Vagina (tissue), 2 donors: ENCODE measurements around the gene SHC1.
"Not testable (repeated sequence)": the region's sequence is repeated elsewhere in the genome, so short reads cannot be mapped to it uniquely, and the experiment has no call there.

ENCODE experiments used
- POLR2A ChIP-seq, 2 donors: fragments of 450-650 bp; IDR thresholded peaks; one replicate each; pipeline ENCODE4 v1.6.1; 2017; ENCODE audit warnings: antibody characterized with exemption in 2 of 2, mild to moderate bottlenecking in 2 of 2, moderate library complexity in 2 of 2
- POLR2AphosphoS5 ChIP-seq, 2 donors: sonication (generic); formaldehyde crosslinking; IDR thresholded peaks; one replicate each; pipeline ENCODE4 v1.9.0; 2017; ENCODE audit warnings: antibody characterized with exemption in 2 of 2, mild to moderate bottlenecking in 2 of 2, low read depth in 1 of 2; ENCODE audit not compliant: insufficient read depth in 1 of 2
- TF ChIP-seq, protein P1 (sequence below), 3 experiments: fragments of 450-650 bp in 2 of 3; fragments of 200-600 bp in 1 of 3; sonication (generic) in 1 of 3; IDR thresholded peaks; one replicate each; pipeline ENCODE4 v1.5.1; 2017 to 2019; ENCODE audit warnings: antibody characterized with exemption in 3 of 3, mild to moderate bottlenecking in 2 of 3, moderate library complexity in 2 of 3

GRCh38 chr1:154977762-154978161 lies 7.2 kb upstream of the SHC1 start:
- TF ChIP-seq, protein P1, sequence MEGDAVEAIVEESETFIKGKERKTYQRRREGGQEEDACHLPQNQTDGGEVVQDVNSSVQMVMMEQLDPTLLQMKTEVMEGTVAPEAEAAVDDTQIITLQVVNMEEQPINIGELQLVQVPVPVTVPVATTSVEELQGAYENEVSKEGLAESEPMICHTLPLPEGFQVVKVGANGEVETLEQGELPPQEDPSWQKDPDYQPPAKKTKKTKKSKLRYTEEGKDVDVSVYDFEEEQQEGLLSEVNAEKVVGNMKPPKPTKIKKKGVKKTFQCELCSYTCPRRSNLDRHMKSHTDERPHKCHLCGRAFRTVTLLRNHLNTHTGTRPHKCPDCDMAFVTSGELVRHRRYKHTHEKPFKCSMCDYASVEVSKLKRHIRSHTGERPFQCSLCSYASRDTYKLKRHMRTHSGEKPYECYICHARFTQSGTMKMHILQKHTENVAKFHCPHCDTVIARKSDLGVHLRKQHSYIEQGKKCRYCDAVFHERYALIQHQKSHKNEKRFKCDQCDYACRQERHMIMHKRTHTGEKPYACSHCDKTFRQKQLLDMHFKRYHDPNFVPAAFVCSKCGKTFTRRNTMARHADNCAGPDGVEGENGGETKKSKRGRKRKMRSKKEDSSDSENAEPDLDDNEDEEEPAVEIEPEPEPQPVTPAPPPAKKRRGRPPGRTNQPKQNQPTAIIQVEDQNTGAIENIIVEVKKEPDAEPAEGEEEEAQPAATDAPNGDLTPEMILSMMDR (IDR thresholded peaks at IDR 0.05), result not testable (repeated sequence)
- TF ChIP-seq POLR2AphosphoS5 (IDR thresholded peaks at IDR 0.05; ENCODE audit: insufficient read depth in 1 of 2, low read depth in 1 of 2); POLR2A (IDR thresholded peaks at IDR 0.05): not testable (repeated sequence)
